Activated T-helper 17 cell treated with anti-CD3 and anti-CD28 coated beads, Interleukin-2, amount 50 U/mL, for 72 hours (primary cell): ENCODE data around the gene ACTG2. TPM values are rescaled to one million over a fixed set of nuclear protein-coding genes. Genes with fewer than 3 reads are reported as not detected.
A peak's percentile ranks its signal among the peaks of the same experiment; 100 is the strongest.
"Not testable (repeated sequence)": the region's sequence is repeated elsewhere in the genome, so short reads cannot be mapped to it uniquely, and the experiment has no call there.

Experiments
- ATAC-seq: fragments of 150-1000 bp; cut with Tn5 transposase; replicated peaks from 2 replicates; pipeline ENCODE4 v1.10.0; 2021; ENCODE audit warnings: mild to moderate bottlenecking, moderate library complexity
- H3K27ac Mint-ChIP-seq: one replicate; pipeline ENCODE4 v1.8.0; 2022; ENCODE audit warnings: mixed read lengths
- H3K27me3 Mint-ChIP-seq: one replicate; pipeline ENCODE4 v1.8.0; 2022; ENCODE audit warnings: mixed read lengths
- H3K36me3 Mint-ChIP-seq: one replicate; pipeline ENCODE4 v1.8.0; 2022; ENCODE audit warnings: low read depth, mild to moderate bottlenecking, mixed read lengths
- H3K4me1 Mint-ChIP-seq: one replicate; pipeline ENCODE4 v1.8.0; 2022; ENCODE audit warnings: mixed read lengths
- H3K4me3 Mint-ChIP-seq: one replicate; pipeline ENCODE4 v1.8.0; 2022; ENCODE audit warnings: mild to moderate bottlenecking, mixed read lengths
- H3K9me3 Mint-ChIP-seq: one replicate; pipeline ENCODE4 v1.8.0; 2022; ENCODE audit warnings: mixed read lengths
- total RNA-seq, 2 donors: library from RNA; stranded (reverse); gene quantifications; one replicate each; pipeline ENCODE4 v1.2.3, GENCODE V29; 2022

The ACTG2 gene
- total RNA-seq, 2 donors from 2014 or later: not detected

DNA sequence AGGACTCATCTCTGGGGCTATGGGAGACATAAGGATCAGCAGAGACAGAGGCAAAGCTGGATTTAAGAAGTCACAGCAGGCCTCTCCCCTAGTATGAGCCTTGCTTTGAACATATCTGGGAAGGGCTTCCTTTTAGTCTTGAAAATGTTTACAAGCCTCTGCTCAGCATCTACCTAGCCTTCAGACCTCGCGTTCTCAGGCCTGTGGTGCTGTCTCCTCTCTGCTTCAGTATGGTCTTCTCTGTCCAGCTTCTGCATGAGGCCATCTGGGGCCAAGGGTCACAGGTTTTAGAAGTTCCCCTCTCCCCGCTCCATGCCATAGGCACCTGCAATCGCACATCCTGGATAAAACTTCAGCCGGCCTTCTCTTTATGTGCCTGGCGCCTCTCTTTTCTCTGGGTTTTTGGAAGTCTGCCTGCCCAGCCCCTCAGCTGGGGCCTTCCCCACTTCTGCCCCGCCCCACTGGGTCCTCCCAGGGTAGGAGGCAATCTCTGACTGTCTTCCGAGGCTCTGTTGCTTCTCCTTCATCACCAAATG is 7.1 kb downstream of the ACTG2 start:
- Mint-ChIP-seq H3K27me3 (peaks cover 5% of the 10 kb centered on the region), H3K9me3 (no peaks in the 10 kb centered on the region), H3K27ac (no peak overlapping the region), H3K4me3 (no peak overlapping the region), H3K36me3 (no peaks in the 10 kb centered on the region), H3K4me1 (peaks cover 13% of the 10 kb centered on the region)
- no peak for ATAC-seq

DNA sequence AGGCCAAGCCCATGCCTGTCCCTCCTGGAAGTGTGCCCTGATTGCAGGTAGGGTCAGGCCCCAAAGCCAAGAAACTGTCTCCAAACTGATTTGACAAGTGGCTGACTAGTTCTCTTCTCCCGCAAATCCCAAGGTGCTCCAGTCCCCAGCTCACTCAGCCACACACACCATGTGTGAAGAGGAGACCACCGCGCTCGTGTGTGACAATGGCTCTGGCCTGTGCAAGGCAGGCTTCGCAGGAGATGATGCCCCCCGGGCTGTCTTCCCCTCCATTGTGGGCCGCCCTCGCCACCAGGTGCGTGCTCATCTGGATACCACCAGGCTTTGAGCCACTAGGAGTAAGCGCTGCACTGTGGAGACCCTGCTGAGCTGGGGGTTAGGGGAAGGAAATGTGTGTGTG is 8.3 kb downstream of the ACTG2 start:
- ATAC-seq: no peak
- Mint-ChIP-seq H3K27ac (no peak overlapping the region), H3K4me1 (peaks cover 5% of the 10 kb centered on the region), H3K4me3 (no peak overlapping the region), H3K27me3 (peaks cover 5% of the 10 kb centered on the region), H3K9me3 (no peaks in the 10 kb centered on the region), H3K36me3 (no peaks in the 10 kb centered on the region)

DNA sequence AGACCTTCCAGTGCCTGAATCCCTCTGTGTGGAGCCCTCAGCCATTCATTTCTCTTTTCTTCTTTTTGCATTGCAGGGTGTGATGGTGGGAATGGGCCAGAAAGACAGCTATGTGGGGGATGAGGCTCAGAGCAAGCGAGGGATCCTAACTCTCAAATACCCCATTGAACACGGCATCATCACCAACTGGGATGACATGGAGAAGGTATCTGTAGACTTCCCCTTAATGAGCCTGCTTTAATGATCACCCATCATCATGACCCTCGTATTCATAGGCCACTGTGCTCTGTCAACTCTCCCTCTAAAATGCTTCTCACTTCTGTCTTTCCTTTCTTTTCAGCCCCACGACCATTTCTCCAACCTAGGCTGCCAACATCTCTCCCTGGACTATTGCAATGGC is 9.5 kb downstream of the ACTG2 start:
- H3K9me3 Mint-ChIP-seq: no peaks in the 10 kb centered on the region
- no peak for ATAC-seq
- no peaks in the 10 kb centered on the region for H3K4me1 Mint-ChIP-seq
- peaks cover 5% of the 10 kb centered on the region for H3K27me3 Mint-ChIP-seq
- no peak overlapping the region for H3K27ac Mint-ChIP-seq
- H3K36me3 Mint-ChIP-seq: no peaks in the 10 kb centered on the region
- H3K4me3 Mint-ChIP-seq: no peak overlapping the region

DNA sequence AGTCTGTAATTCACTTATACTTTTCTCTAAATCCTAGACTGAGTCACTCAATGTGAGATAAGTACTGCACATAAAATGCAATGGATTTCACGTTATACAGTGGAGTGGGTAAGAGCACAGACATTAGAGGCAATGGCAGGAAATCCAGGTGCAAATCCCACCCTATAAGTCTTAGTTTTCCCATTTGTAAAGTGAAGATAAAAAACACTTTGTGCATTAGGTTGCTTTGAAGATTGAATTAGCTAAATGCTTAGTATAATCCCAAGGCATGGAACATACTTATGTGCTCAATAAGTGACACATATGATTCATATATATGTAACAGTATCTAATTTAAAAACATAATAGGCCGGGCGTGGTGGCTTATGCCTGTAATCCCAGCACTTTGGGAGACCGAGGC is 10.5 kb downstream of the ACTG2 start:
- Mint-ChIP-seq H3K27ac (no peak overlapping the region), H3K27me3 (peaks cover 5% of the 10 kb centered on the region), H3K4me1 (peaks cover 5% of the 10 kb centered on the region), H3K9me3 (no peaks in the 10 kb centered on the region), H3K4me3 (no peak overlapping the region), H3K36me3 (no peaks in the 10 kb centered on the region)
- no peak for ATAC-seq

DNA sequence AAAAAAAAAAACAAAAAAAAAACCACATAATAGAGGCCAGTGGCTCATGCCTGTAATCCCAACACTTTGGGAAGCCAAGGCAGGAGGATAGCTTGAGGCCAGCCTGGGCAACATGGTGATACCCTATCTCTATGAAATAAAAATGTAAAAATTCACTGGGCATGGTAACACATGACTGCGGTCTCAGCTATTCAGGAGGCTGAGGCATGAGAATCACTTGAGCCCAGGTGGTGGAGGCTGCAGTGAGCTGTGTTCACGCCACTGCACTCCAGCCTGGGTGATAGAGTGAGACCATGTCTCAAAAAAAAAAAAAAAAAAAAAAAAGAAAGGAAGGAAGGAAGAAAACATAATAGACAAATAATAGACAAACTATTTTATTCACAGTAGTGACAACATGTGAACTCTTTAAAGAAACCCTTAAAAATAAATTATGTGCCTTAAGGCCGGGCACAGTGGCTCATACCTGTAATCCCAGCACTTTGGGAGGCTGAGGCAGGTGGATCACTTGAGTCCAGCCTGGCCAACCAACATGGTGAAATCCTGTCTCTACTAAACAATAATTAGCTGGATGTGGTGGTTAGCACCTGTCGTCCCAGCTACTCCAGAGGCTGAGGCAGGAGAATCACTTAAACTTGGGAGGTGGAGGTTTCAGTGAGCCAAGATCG is 11.3 kb downstream of the ACTG2 start:
- not testable (repeated sequence) for H3K4me3 Mint-ChIP-seq, H3K27ac Mint-ChIP-seq, ATAC-seq, H3K9me3 Mint-ChIP-seq, H3K36me3 Mint-ChIP-seq, H3K27me3 Mint-ChIP-seq, H3K4me1 Mint-ChIP-seq

DNA sequence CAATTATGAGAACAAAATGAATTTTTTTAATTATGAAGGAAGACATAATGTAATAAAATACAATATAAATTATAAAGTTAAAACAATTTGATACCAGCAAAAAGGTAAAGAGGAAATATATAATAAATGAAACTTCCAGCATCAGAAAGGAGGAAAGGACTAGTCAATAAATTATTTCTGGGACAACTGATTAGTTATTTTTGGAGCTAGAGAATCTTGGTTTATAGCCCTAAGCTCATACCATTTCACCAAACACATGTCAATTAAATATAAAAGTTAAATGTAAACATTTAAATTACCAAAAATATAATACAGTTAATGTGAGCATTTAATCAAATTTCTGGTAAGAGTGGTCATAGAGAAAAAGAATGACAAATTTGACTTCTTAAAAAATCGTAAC is 12.1 kb downstream of the ACTG2 start:
- ATAC-seq: no peak
- H3K4me3 Mint-ChIP-seq: no peak overlapping the region
- no peak overlapping the region for H3K27ac Mint-ChIP-seq
- peaks cover 5% of the 10 kb centered on the region for H3K27me3 Mint-ChIP-seq
- no peaks in the 10 kb centered on the region for H3K9me3 Mint-ChIP-seq
- H3K4me1 Mint-ChIP-seq: peaks cover 5% of the 10 kb centered on the region
- H3K36me3 Mint-ChIP-seq: no peaks in the 10 kb centered on the region

DNA sequence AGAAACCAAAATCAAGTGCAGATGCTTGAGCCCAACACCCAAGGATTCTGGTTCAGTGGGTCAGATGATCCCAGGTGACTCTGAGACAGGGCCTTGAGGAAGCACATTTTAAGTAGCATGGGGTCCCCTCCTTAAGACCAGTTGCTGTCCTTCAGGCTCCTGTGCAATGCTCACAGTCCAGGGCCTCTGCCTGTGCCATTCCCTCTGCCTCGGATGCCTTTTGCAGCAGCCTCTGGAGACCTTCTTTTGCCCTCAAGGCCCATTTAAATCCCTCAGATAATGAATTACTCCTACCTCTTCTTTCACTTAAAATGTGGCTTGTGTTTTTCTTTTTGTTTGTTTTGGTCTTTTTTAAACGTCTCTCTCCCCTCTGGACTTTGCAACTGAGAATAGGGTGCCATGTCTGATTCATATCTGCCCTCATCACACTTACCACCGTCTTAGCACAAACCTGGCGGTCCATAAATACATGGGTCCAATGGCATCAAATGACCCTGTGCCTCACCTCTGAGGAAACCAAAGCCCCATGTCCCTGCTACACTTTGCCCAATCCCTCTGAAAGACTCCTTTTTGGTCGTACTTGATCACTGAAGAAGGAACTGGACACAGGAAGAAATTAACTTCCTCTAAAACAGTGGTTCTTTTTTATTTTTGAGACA is 14.2 kb downstream of the ACTG2 start:
- H3K27ac Mint-ChIP-seq: no peak overlapping the region
- H3K36me3 Mint-ChIP-seq: no peaks in the 10 kb centered on the region
- peaks cover 5% of the 10 kb centered on the region for H3K4me1 Mint-ChIP-seq
- peaks cover 5% of the 10 kb centered on the region for H3K27me3 Mint-ChIP-seq
- ATAC-seq: no peak
- H3K9me3 Mint-ChIP-seq: no peaks in the 10 kb centered on the region
- no peak overlapping the region for H3K4me3 Mint-ChIP-seq

DNA sequence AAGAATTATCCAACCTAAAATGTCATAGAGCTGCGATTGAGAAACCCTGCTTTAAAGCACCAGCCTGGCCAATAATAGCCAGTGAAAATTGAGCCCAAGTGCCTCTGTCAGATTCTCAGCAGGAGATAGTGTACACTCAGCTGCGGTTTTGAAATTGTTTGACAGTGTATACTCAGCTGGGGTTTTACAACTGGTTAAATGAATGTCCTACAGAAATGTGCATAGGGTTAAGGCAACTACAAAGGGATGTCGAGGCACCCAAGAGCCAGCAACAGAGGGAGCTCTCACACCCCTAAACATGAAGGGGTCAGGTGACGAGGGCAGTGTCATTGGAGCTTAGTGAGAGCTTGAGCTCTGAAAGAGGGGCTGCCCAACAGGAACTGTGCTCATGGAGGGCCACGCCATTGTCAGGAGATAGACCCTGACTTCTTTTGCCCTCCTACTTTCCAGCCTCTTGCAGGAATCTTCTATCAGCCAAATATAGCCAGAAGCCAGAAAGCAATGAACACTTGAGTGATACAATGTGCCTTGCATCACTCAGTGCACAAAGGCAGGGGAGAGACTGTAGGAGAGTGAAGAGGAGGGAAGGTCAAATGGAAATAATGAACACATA is 15.1 kb downstream of the ACTG2 start:
- H3K9me3 Mint-ChIP-seq: no peaks in the 10 kb centered on the region
- peak; percentile 98 for ATAC-seq
- peaks cover 5% of the 10 kb centered on the region for H3K4me1 Mint-ChIP-seq
- no peak overlapping the region for H3K4me3 Mint-ChIP-seq
- no peaks in the 10 kb centered on the region for H3K27me3 Mint-ChIP-seq
- H3K27ac Mint-ChIP-seq: peak overlapping the region; percentile 49
- no peaks in the 10 kb centered on the region for H3K36me3 Mint-ChIP-seq

DNA sequence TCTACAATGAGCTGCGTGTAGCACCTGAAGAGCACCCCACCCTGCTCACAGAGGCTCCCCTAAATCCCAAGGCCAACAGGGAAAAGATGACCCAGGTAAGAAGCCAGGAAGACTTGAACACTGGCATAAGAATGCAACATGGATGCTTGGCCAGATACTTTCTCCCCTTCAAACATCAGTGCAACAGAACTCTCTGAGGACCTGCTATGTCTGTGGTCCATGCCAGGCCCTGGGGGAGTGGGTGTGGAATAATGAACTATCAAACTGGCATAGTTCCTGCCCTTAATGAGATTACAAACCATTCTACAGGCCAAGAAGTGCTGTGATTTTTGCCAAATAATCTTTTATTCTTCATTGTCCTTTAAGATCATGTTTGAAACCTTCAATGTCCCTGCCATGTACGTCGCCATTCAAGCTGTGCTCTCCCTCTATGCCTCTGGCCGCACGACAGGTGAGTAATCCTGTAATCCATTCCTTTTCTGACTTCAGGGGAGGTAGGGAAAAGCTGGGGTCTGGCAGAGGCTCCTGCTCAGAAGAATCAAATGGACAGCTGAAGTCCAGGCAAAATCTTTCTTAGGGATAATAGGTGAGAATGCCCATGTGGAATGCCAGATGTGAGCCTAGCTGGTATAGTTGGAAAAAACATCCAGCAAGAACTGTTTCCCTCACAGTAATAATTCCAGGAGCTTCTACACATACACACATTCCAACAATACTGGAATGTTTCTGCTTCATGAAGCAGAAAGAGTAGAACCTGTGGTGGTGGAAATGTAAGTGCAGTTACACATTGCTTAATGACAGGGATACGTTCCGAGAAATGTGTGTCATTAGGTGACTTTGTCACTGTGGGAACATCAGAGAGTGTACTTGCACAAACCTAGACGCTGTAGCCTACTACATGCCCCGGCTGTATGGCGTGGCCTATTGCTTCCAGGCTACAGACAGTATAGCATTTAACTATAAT is 16.2 kb downstream of the ACTG2 start:
- Mint-ChIP-seq H3K27ac (peak overlapping the region; percentile 49), H3K4me1 (peaks cover 5% of the 10 kb centered on the region), H3K27me3 (no peaks in the 10 kb centered on the region), H3K9me3 (no peaks in the 10 kb centered on the region), H3K4me3 (no peak overlapping the region), H3K36me3 (no peaks in the 10 kb centered on the region)
- no peak for ATAC-seq

DNA sequence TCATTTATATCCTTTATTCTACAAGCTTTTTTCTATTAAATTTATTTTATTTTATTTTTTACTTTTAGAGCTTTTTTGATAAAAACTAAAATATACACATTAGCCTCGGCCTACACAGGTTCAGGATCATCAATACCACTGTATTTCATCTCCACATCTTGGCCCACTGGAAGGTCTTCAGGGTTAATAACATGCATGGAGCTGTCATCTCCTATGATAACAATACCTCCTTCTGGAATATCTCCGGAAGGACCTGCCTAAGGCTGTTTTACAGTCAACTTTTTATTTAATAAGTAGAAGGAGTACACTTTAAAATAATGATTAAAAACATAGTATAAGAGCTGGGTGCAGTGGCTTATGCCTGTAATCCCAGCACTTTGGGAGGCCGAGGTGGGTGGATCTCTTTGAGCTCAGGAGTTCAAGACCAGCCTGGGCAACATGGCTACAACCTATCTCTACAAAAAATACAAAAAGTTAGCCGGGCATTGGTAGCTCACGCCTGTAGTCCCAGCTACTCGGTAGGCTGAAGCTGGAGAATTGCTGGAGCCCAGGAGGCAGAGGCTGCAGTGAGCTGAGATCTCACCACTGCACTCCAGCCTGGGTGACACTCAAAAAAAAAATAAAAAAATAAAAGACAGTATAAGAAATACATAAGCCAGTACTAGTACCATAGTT is 18.2 kb downstream of the ACTG2 start:
- no peak for ATAC-seq
- H3K4me3 Mint-ChIP-seq: no peak overlapping the region

DNA sequence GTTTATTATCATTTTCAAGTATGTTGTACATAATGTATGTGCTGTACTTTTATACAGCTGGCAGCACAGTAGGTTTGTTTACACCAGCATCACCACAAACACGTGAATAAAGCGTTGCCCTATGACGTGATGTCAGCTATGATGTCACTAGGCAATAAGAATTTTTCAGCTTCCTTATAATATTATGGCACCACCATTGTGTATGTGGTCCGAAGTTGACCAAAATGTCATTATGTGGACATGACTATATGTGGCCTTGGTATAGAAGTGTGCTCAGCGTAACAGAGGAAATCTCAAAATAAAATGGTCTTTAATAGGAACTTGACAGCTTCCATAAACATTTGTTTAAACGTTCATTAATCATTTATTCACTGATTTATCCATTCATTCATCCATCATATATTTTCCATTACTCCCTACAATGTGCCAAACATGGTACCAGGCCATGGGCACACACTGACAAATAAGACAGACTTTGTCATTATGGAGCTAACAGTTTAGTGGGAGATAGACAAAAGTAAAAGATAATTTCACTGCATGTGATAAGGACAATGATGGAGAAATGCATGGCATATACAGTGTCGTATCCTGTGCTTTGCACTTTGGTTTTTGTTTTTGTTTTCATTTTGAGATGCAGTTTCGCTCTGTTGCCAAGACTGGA is 18.9 kb downstream of the ACTG2 start:
- H3K4me1 Mint-ChIP-seq: peaks cover 5% of the 10 kb centered on the region
- H3K36me3 Mint-ChIP-seq: no peaks in the 10 kb centered on the region
- no peaks in the 10 kb centered on the region for H3K27me3 Mint-ChIP-seq
- no peaks in the 10 kb centered on the region for H3K9me3 Mint-ChIP-seq
- H3K27ac Mint-ChIP-seq: no peak overlapping the region
- ATAC-seq: no peak
- no peak overlapping the region for H3K4me3 Mint-ChIP-seq

More for the DNA sequence above, 18.2 kb downstream of the ACTG2 start:
- Mint-ChIP-seq H3K4me1 (peaks cover 5% of the 10 kb centered on the region), H3K27ac (no peak overlapping the region), H3K9me3 (no peaks in the 10 kb centered on the region), H3K27me3 (no peaks in the 10 kb centered on the region), H3K36me3 (no peaks in the 10 kb centered on the region)

DNA sequence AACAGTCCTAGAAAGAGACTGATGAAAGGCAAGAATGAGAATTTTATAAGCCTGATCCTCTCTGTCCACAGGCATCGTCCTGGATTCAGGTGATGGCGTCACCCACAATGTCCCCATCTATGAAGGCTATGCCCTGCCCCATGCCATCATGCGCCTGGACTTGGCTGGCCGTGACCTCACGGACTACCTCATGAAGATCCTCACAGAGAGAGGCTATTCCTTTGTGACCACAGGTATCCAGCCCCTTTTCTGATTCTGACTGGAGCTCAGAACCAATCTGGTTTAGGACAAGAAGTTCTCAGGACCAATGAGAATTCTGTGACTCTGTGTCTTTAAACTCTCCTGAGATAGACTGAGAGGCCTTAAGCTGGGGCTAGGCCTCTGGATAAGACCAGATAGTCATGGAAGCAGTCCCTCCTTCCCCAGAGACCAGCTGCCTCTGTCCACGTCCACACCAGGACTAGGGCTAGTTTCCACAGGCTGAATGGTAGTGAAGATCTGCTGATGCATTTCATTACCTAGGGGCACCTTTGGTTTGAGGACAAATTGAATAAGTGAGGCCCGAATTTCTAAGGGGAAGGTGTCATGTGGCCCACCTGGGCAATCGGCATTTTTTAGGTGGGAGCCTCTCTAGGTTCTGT is 20.7 kb downstream of the ACTG2 start:
- no peak overlapping the region for H3K4me3 Mint-ChIP-seq

DNA sequence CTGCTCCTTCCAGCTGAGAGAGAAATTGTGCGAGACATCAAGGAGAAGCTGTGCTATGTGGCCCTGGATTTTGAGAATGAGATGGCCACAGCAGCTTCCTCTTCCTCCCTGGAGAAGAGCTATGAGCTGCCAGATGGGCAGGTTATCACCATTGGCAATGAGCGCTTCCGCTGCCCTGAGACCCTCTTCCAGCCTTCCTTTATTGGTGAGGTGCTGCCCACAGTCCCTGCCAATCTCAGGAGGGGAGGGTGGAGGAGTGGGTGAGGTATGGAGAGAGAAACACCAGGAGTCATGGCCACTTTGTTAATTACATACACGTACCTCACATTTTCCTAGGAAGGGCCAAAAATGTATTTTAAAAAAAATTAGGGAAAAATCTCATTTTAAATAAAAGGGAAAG is 21.9 kb downstream of the ACTG2 start:
- no peaks in the 10 kb centered on the region for H3K27me3 Mint-ChIP-seq
- H3K9me3 Mint-ChIP-seq: no peaks in the 10 kb centered on the region
- no peaks in the 10 kb centered on the region for H3K36me3 Mint-ChIP-seq
- H3K4me1 Mint-ChIP-seq: no peaks in the 10 kb centered on the region
- ATAC-seq: no peak
- H3K4me3 Mint-ChIP-seq: no peak overlapping the region
- no peak overlapping the region for H3K27ac Mint-ChIP-seq

More for the DNA sequence above, 20.7 kb downstream of the ACTG2 start:
- no peaks in the 10 kb centered on the region for H3K9me3 Mint-ChIP-seq
- no peak for ATAC-seq
- no peaks in the 10 kb centered on the region for H3K4me1 Mint-ChIP-seq
- H3K27me3 Mint-ChIP-seq: no peaks in the 10 kb centered on the region
- H3K36me3 Mint-ChIP-seq: no peaks in the 10 kb centered on the region
- no peak overlapping the region for H3K27ac Mint-ChIP-seq
